NOMO-1 (cell line): ENCODE measurements around the gene DDAH2.
A peak's percentile ranks its signal among the peaks of the same experiment; 100 is the strongest.

ENCODE experiments used
- DNase-seq, 2 experiments: peaks; one replicate each; lab custom pipeline; 2025; ENCODE audit not compliant: unreplicated experiment in 2 of 2; lab: John Stamatoyannopoulos, UW

Gene DDAH2

DNA sequence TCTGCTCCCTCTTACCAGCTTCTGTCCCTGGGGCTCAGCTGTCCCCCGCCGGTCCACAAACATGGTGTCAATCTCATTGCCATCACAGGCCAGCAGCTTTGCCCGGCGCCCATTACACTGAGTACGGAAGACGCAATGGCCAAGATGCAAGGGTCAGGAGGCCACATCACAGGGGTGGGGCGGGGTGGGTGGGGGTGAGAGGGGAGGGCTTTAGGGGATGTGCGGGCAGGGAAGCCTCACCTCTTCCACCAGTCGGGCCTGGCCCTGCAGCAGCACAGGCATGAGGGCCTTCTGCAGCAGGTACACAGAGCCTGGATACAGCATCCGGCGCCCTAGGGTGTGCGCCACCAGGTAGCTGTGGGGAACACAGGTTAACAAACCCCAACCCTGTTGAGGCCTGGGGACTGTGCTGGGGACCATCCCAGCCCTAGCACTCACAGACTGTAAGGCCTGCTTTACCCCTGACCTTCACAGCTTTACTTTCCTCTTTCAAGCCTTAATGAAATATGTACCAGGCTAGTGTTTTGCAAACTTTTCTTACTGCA, 37.5 kb downstream of the DDAH2 start:
- DNase-seq, result no peak

DNA sequence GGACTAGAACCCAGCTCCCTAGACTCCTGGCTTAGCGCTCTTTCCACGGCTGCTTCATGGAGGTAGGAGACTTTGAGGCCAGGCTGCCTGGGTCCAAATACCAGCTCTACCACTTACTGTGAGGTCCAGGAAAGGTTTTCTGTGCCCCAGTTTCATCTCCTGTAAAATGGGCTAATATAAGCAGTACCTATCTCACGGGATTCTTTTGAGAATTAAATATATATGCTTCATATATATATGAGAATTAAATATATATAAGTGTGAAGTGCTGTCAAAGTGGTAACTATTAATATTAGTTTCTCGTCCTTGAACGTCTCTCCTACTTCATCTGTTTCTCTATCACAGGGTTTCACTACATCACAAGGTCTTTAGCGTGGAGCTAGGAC, 38.0 kb downstream of the DDAH2 start:
- no peak for DNase-seq

DNA sequence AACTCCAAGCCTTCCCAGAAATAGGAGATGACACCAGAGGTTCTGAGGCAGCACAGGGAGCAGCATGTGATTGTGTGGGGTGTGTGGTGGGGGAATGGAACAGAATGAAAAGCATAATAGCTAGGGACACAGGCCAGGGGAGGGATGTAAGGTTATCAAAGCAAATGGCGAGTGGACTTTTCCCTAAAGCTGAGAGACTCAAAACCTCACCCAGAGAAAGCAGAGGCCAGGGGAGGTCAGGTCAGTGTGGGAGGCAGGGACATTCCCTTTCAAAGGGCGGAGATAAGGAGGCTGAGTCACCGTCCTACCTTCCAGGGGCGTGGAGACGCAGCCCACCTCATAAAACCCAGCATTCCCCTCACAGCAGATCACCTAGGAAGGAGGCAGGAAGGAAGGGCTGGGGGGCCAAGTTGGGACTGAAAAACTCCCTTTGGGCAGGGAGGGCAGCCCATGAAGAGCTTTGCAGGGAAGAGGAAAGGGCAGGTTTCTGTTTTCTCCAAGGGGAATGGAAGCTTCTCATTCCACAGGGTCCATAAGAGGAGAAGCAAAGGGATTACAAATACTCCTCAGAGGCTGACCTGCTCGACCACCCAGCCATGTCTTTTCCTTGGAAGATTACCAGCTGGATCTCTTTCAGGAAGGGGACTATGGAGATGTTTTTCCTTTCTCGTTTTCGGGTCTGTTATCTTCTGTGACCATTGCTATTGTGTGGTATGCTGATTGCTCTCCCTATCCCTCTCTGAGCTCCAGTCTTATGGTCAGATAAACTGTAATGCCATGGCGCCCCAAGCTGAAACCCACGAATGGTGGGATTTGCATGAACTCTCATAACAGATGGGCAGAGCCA, 38.6 kb downstream of the DDAH2 start:
- DNase-seq, result no peak

- no peak for DNase-seq
Measured at GRCh38 chr6:31689249-31690110, 39.6 kb downstream of the DDAH2 start.

DNA sequence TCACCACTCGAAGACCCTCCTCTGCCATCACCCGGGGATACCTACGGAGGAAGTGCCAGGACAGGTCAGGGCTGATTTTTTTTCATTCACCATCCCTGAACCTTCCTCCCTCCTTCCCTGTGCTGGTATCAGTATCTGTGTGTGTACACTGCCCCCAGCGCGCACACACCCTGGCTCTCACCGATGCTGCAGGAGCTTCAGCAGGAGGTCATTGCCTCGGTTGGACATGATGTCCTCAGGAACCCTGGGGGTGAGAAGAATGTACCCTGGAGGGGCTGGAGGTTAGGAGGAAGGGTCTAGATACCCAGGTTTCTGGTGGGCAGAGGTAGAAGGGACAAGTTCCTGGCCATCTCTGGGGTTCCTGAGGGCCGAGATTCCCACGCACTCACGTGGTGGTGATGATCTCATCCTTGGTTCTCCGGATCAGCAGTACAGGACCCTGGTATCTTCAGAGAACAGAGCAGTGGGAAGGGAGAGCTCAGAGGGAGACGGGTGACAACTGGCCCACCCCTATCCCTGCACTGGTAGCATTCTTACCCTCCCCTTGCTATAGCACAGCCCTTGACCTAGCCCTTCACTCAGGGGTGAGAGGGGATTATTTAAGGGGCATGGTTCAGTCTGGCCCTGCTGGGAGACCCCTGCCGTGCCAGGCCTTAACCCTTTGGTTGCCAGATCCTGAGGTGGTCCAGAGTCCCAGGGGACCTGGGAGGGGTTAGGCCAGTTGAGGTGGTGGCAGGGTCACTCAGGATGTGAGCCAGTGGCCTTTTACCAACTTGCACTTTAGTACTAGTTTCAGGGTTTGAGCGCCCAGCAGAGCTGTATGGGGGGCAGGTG, 41.0 kb downstream of the DDAH2 start:
- no peak for DNase-seq

GRCh38 chr6:31687321-31687720, 41.8 kb downstream of the DDAH2 start:
- no peak for DNase-seq

- no peak for DNase-seq
Measured at GRCh38 chr6:31686483-31686882, 42.6 kb downstream of the DDAH2 start.

DNA sequence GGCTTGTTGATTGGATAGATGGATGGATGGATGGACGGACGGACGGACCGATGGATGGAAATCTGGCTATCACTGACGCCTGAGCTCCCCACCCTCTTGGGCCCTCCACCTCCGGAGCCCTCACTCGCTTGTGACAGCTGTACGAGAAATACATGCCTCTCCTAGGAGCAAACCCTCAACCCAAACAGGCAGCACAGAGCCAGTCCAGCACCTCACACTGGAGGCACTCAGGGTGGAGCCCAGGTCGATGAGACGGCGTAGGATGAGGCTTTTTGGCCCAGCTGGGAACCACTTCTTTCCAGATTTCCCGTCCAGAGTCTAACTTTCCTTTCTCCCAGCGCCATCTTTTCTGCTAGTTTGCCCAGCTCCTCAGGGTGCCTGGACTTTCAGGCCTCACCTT, 45.5 kb downstream of the DDAH2 start:
- no peak for DNase-seq

DNA sequence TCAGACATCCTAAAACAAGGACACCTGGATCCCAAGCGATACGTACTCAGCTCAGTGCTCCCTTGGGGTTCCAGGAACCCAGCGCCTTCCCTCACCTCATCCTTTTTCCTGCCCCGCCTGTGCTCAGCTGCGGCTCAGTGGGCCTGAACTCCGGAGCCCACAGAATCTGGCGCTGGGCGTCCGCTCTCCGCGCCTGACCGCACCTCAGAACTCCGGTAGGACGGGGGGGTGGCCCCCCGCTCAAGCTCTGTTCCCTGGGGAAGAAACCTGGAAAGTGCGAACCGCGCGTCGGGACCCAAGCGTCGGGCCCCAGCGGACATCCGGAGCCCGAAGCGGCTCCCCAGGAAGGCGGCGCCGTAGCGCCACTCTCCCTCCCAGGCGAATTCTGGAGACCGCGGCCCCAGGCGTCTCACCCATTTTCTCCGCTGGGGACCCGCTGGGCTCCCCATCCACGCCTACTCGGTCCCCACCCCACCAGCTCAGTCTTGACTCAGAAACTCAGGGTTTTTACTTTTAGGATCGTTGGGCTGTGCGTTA, 47.9 kb downstream of the DDAH2 start:
- no peak for DNase-seq

DNA sequence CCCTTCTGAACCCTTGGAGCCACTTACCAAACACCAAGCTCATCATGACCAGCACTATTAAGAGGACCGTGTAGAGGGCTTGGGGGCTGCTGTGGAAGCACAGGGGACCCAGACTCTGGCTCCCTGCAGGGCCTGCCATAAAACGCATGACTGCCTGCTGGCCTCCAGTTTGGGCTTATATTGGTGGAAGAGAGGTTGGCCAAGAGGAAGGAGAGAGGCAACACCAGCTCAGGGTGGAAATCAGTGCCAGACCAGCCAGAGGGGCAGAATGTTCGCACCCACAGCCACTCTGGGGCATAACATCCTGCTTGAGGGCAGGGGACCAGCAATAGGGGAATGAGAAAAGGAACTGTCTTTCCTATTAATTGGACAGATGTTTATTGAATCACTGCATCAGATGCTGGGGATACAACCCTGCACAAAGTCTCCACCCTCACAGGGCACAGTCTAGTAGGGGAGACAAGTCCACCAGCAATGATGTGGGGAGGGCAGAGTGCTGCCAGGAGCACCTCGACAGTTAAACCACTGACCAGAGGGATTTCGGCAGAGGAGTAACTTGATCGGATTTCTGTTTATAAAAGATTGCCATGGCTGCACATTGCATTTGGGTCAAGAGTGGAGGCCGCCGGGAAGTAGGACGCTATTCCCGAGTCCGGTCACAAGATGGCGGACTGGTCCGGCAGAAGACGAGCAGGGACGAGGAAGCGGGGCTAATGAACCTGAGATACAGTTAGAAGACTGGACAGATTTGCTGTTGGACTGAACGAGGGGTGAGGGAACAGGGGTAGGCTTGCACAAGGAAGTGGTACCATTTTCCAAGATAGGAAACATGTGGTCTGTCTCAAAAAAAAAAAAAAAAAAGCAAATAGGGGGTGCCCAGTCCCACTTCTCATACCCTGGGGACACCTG, 48.6 kb downstream of the DDAH2 start, which contains the start of gene LY6G5C:
Gene LY6G5C (minus strand): TSS at position 842 of the 909 bp plus-strand sequence. CDS start 694 bp downstream, at position 148.
- peak; percentile 64 to 76 for DNase-seq

- no peak for DNase-seq
Measured at GRCh38 chr6:31677955-31678354, 51.1 kb downstream of the DDAH2 start.
